Stimulated activated CD4-positive, alpha-beta T cell treated with anti-CD3 and anti-CD28 coated beads, Interleukin-4, amount 100 ng/mL, for 1 hour (primary cell): Measurements from ENCODE around the gene CXorf49B.
"Not testable (repeated sequence)": the region's sequence is repeated elsewhere in the genome, so short reads cannot be mapped to it uniquely, and the experiment has no call there.

Experiments
- DNase-seq: peaks from one replicate; pipeline ENCODE4 v3.0.0-alpha.2; 2020

Gene CXorf49B

GRCh38 chrX:71763049-71763448 is at the start of gene CXorf49B:
Gene CXorf49B (plus strand): TSS chrX:71763349. CDS start chrX:71763424, 75 bp downstream.
- DNase-seq: not testable (repeated sequence)

- DNase-seq: not testable (repeated sequence)
These were observed 49.1 kb upstream of the CXorf49B start for GRCh38 chrX:71714064-71714463.

- not testable (repeated sequence) for DNase-seq
These were observed 47.6 kb upstream of the CXorf49B start for GRCh38 chrX:71715551-71715950.

- not testable (repeated sequence) for DNase-seq
These were observed 46.8 kb upstream of the CXorf49B start for GRCh38 chrX:71716323-71716722.

- DNase-seq: not testable (repeated sequence)
These were observed 45.0 kb upstream of the CXorf49B start, which contains the start of gene CXorf49 for GRCh38 chrX:71718185-71718584. Gene CXorf49 (minus strand): TSS chrX:71718285. CDS start chrX:71718151, 134 bp downstream.

GRCh38 chrX:71719195-71719594 is 44.0 kb upstream of the CXorf49B start:
- not testable (repeated sequence) for DNase-seq

- DNase-seq: not testable (repeated sequence)
These were observed 42.8 kb upstream of the CXorf49B start for GRCh38 chrX:71720289-71720886.

GRCh38 chrX:71760688-71761281 is 2.4 kb upstream of the CXorf49B start:
- DNase-seq: not testable (repeated sequence)

- DNase-seq: not testable (repeated sequence)
These were observed 1.7 kb downstream of the CXorf49B start for GRCh38 chrX:71764832-71765231.

GRCh38 chrX:71765613-71766012 is 2.5 kb downstream of the CXorf49B start:
- DNase-seq: not testable (repeated sequence)

- DNase-seq: not testable (repeated sequence)
These were observed 4.0 kb downstream of the CXorf49B start for GRCh38 chrX:71767134-71767533.

GRCh38 chrX:71778322-71778721 is 15.2 kb downstream of the CXorf49B start:
- DNase-seq: not testable (repeated sequence)

GRCh38 chrX:71782225-71782949 is 19.2 kb downstream of the CXorf49B start:
- not testable (repeated sequence) for DNase-seq

GRCh38 chrX:71782950-71783299 is 19.8 kb downstream of the CXorf49B start:
- not testable (repeated sequence) for DNase-seq

GRCh38 chrX:71783569-71784347 is 20.6 kb downstream of the CXorf49B start:
- not testable (repeated sequence) for DNase-seq

- not testable (repeated sequence) for DNase-seq
These were observed 21.3 kb downstream of the CXorf49B start for GRCh38 chrX:71784348-71784983.

GRCh38 chrX:71806450-71806849 is 43.3 kb downstream of the CXorf49B start:
- not testable (repeated sequence) for DNase-seq

GRCh38 chrX:71809886-71810285 is 46.7 kb downstream of the CXorf49B start:
- DNase-seq: no peak

GRCh38 chrX:71814123-71814912 is 51.2 kb downstream of the CXorf49B start:
- no peak for DNase-seq

GRCh38 chrX:71815121-71815905 is 52.2 kb downstream of the CXorf49B start:
- DNase-seq: no peak

- DNase-seq: no peak
These were observed 52.7 kb downstream of the CXorf49B start for GRCh38 chrX:71815906-71816156.
